Central memory CD8-positive, alpha-beta T cell (primary cell): Measurements from ENCODE around the gene PHC2.

ENCODE experiments used
- ATAC-seq: fragments of 150-1000 bp; cut with Tn5 transposase; replicated peaks from 2 replicates; pipeline ENCODE4 v1.10.0; 2022; ENCODE audit warnings: mild to moderate bottlenecking, moderate FRiP score, moderate number of reproducible peaks; ENCODE audit not compliant: poor library complexity, severe bottlenecking; ENCODE audit errors: extremely low read depth
- DNase-seq, 2 donors: peaks; one replicate each; pipeline ENCODE4 v3.0.0; 2021; ENCODE audit warnings: low spot score in 2 of 2
- H3K27ac Mint-ChIP-seq: one replicate; pipeline ENCODE4 v1.8.0; 2022; ENCODE audit warnings: low read depth, mild to moderate bottlenecking, moderate library complexity, mixed read lengths
- H3K27me3 Mint-ChIP-seq: one replicate; pipeline ENCODE4 v1.8.0; 2022; ENCODE audit warnings: mixed read lengths
- H3K36me3 Mint-ChIP-seq: one replicate; pipeline ENCODE4 v1.8.0; 2022; ENCODE audit warnings: mild to moderate bottlenecking, moderate library complexity, mixed read lengths; ENCODE audit not compliant: insufficient read depth
- H3K4me1 Mint-ChIP-seq: one replicate; pipeline ENCODE4 v1.8.0; 2022; ENCODE audit warnings: mixed read lengths
- H3K4me3 Mint-ChIP-seq: one replicate; pipeline ENCODE4 v1.8.0; 2022; ENCODE audit warnings: mild to moderate bottlenecking, moderate library complexity, mixed read lengths
- H3K9me3 Mint-ChIP-seq: one replicate; pipeline ENCODE4 v1.8.0; 2022; ENCODE audit warnings: mixed read lengths

The PHC2 gene

GRCh38 chr1:33342041-33342723 is 88.7 kb downstream of the PHC2 start:
- Mint-ChIP-seq H3K27ac (no peak overlapping the region), H3K4me1 (peaks cover 49% of the 10 kb centered on the region), H3K9me3 (no peaks in the 10 kb centered on the region), H3K4me3 (no peak overlapping the region), H3K36me3 (peaks cover 5% of the 10 kb centered on the region), H3K27me3 (no peaks in the 10 kb centered on the region)
- ATAC-seq: no peak
- no peak for DNase-seq

GRCh38 chr1:33341190-33341589 is 89.7 kb downstream of the PHC2 start:
- H3K36me3 Mint-ChIP-seq: peaks cover 5% of the 10 kb centered on the region
- ATAC-seq (no peak), DNase-seq (no peak)
- no peaks in the 10 kb centered on the region for H3K9me3 Mint-ChIP-seq
- no peaks in the 10 kb centered on the region for H3K27me3 Mint-ChIP-seq
- no peak overlapping the region for H3K27ac Mint-ChIP-seq
- H3K4me1 Mint-ChIP-seq: peaks cover 44% of the 10 kb centered on the region
- no peak overlapping the region for H3K4me3 Mint-ChIP-seq

- H3K27ac Mint-ChIP-seq: no peak overlapping the region
- H3K9me3 Mint-ChIP-seq: no peaks in the 10 kb centered on the region
- no peak overlapping the region for H3K4me3 Mint-ChIP-seq
- H3K36me3 Mint-ChIP-seq: peaks cover 3% of the 10 kb centered on the region
- ATAC-seq: no peak
- no peak for DNase-seq
- H3K27me3 Mint-ChIP-seq: no peaks in the 10 kb centered on the region
- H3K4me1 Mint-ChIP-seq: peaks cover 52% of the 10 kb centered on the region
These were observed 91.5 kb downstream of the PHC2 start for GRCh38 chr1:33339413-33339812.

- no peaks in the 10 kb centered on the region for H3K27me3 Mint-ChIP-seq
- H3K9me3 Mint-ChIP-seq: no peaks in the 10 kb centered on the region
- DNase-seq: no peak
- no peak for ATAC-seq
- H3K4me1 Mint-ChIP-seq: peaks cover 52% of the 10 kb centered on the region
- peak overlapping the region; percentile 26 for H3K27ac Mint-ChIP-seq
- H3K4me3 Mint-ChIP-seq: no peak overlapping the region
- peaks cover 6% of the 10 kb centered on the region for H3K36me3 Mint-ChIP-seq
These were observed 92.3 kb downstream of the PHC2 start for GRCh38 chr1:33338440-33339211.

GRCh38 chr1:33338048-33338439 is 92.9 kb downstream of the PHC2 start:
- no peak for DNase-seq
- Mint-ChIP-seq H3K36me3 (peaks cover 6% of the 10 kb centered on the region), H3K27ac (peak overlapping the region; percentile 26), H3K9me3 (no peaks in the 10 kb centered on the region), H3K4me1 (peaks cover 51% of the 10 kb centered on the region), H3K4me3 (no peak overlapping the region), H3K27me3 (no peaks in the 10 kb centered on the region)
- ATAC-seq: no peak

- H3K36me3 Mint-ChIP-seq: peaks cover 9% of the 10 kb centered on the region
- H3K4me1 Mint-ChIP-seq: peaks cover 45% of the 10 kb centered on the region
These were observed 93.5 kb downstream of the PHC2 start for GRCh38 chr1:33337441-33337840.

GRCh38 chr1:33336580-33336979 is 94.3 kb downstream of the PHC2 start:
- Mint-ChIP-seq H3K27ac (no peak overlapping the region), H3K4me1 (peaks cover 45% of the 10 kb centered on the region), H3K36me3 (peaks cover 17% of the 10 kb centered on the region), H3K4me3 (no peak overlapping the region), H3K9me3 (no peaks in the 10 kb centered on the region), H3K27me3 (no peaks in the 10 kb centered on the region)
- DNase-seq: no peak
- no peak for ATAC-seq

More at GRCh38 chr1:33337441-33337840, 93.5 kb downstream of the PHC2 start:
- H3K4me3 Mint-ChIP-seq: no peak overlapping the region
- no peak for DNase-seq
- no peak overlapping the region for H3K27ac Mint-ChIP-seq
- no peaks in the 10 kb centered on the region for H3K27me3 Mint-ChIP-seq
- no peaks in the 10 kb centered on the region for H3K9me3 Mint-ChIP-seq
- ATAC-seq: no peak

GRCh38 chr1:33335020-33335419 is 95.9 kb downstream of the PHC2 start:
- Mint-ChIP-seq H3K4me3 (no peak overlapping the region), H3K36me3 (peaks cover 21% of the 10 kb centered on the region), H3K4me1 (peaks cover 31% of the 10 kb centered on the region), H3K27me3 (no peaks in the 10 kb centered on the region), H3K9me3 (no peaks in the 10 kb centered on the region), H3K27ac (peak overlapping the region; percentile 78)
- no peak for DNase-seq
- no peak for ATAC-seq

GRCh38 chr1:33334081-33334552 is 96.8 kb downstream of the PHC2 start:
- H3K36me3 Mint-ChIP-seq: peaks cover 26% of the 10 kb centered on the region
- ATAC-seq: no peak

GRCh38 chr1:33332881-33333280 is 98.0 kb downstream of the PHC2 start:
- H3K4me3 Mint-ChIP-seq: no peak overlapping the region
- no peak overlapping the region for H3K27ac Mint-ChIP-seq
- peaks cover 37% of the 10 kb centered on the region for H3K36me3 Mint-ChIP-seq
- no peaks in the 10 kb centered on the region for H3K9me3 Mint-ChIP-seq
- DNase-seq (no peak), ATAC-seq (no peak)
- no peaks in the 10 kb centered on the region for H3K27me3 Mint-ChIP-seq
- peaks cover 15% of the 10 kb centered on the region for H3K4me1 Mint-ChIP-seq

More at GRCh38 chr1:33334081-33334552, 96.8 kb downstream of the PHC2 start:
- Mint-ChIP-seq H3K27me3 (no peaks in the 10 kb centered on the region), H3K4me3 (no peak overlapping the region), H3K4me1 (peaks cover 28% of the 10 kb centered on the region), H3K27ac (no peak overlapping the region), H3K9me3 (no peaks in the 10 kb centered on the region)
- DNase-seq: no peak

GRCh38 chr1:33332357-33332789 is 98.5 kb downstream of the PHC2 start:
- Mint-ChIP-seq H3K9me3 (no peaks in the 10 kb centered on the region), H3K27ac (no peak overlapping the region), H3K36me3 (peaks cover 41% of the 10 kb centered on the region), H3K4me3 (no peak overlapping the region), H3K27me3 (no peaks in the 10 kb centered on the region), H3K4me1 (peaks cover 13% of the 10 kb centered on the region)
- no peak for DNase-seq
- no peak for ATAC-seq

- ATAC-seq: no peak
- Mint-ChIP-seq H3K9me3 (no peaks in the 10 kb centered on the region), H3K4me3 (no peak overlapping the region), H3K27me3 (no peaks in the 10 kb centered on the region), H3K27ac (no peak overlapping the region), H3K36me3 (peaks cover 47% of the 10 kb centered on the region), H3K4me1 (peaks cover 13% of the 10 kb centered on the region)
- no peak for DNase-seq
These were observed 99.2 kb downstream of the PHC2 start for GRCh38 chr1:33331444-33332356.
